ENCODE results near the gene NQO2.
"Not testable (repeated sequence)": the region's sequence is repeated elsewhere in the genome, so short reads cannot be mapped to it uniquely, and the experiment has no call there.

NQO2 gene

DNA sequence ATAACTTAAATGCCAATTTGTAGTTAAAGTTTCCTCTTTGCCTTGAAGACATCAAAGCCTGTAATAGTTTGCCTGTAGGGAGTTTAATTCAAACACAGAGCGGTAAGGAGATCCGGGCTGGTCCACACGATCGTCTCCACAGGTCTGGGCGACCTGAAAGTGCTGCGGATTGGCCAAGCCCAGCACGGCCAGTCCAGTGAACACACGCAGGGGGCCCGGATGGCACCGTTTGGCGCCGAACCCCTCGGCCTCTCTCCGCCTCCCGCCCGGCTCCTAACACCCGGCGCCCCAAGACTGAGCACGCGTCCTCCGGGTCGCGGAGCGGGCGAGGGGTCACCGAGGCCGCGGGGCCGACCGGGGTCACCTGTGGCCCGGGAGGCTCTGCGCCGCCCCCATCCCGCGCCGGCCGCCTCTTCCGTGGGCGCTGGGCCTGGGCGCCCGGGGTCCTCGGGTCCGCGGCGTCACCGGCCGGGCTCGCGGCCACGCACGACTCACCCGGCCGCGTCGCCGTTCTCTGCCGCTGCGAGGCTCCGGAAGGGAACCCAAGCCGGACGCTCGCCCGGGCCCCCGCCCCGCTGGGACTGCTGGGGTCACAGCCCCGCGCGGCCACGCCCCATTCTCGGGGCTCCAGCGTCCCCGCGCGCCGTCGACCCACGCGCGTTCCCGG, 28.8 kb upstream of the NQO2 start:
- no peaks in the 10 kb centered on the region for H3K36me3 ChIP-seq (ENCODE audit: insufficient read depth, low read length)
- H3K27ac ChIP-seq (ENCODE audit: low read length) = no peak overlapping the region
- DNase-seq (no peak), ATAC-seq (ENCODE audit: insufficient read depth, low read depth) (no peak)
- H3K4me3 ChIP-seq (ENCODE audit: low read depth in 1 of 2, low read length in 2 of 2) = no peak overlapping the region
- no peak overlapping the region for H2AFZ ChIP-seq (ENCODE audit: low read depth, low read length)
- H3K27me3 ChIP-seq (ENCODE audit: insufficient read depth, low read length, poor library complexity) = peaks cover 23% of the 10 kb centered on the region
- no peak overlapping the region for H3K9ac ChIP-seq (ENCODE audit: low read depth, low read length)
- TF ChIP-seq, protein P1, sequence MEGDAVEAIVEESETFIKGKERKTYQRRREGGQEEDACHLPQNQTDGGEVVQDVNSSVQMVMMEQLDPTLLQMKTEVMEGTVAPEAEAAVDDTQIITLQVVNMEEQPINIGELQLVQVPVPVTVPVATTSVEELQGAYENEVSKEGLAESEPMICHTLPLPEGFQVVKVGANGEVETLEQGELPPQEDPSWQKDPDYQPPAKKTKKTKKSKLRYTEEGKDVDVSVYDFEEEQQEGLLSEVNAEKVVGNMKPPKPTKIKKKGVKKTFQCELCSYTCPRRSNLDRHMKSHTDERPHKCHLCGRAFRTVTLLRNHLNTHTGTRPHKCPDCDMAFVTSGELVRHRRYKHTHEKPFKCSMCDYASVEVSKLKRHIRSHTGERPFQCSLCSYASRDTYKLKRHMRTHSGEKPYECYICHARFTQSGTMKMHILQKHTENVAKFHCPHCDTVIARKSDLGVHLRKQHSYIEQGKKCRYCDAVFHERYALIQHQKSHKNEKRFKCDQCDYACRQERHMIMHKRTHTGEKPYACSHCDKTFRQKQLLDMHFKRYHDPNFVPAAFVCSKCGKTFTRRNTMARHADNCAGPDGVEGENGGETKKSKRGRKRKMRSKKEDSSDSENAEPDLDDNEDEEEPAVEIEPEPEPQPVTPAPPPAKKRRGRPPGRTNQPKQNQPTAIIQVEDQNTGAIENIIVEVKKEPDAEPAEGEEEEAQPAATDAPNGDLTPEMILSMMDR (IDR thresholded peaks at IDR 0.05; ENCODE audit: borderline replicate concordance, extremely low read depth, low read length, poor library complexity, severe bottlenecking) = no peak
- TF ChIP-seq EZH2 (IDR thresholded peaks at IDR 0.05; ENCODE audit: borderline replicate concordance, low read depth, low read length, severe bottlenecking) = no peak
- H3K9me3 ChIP-seq (ENCODE audit: insufficient read depth, low read length, severe bottlenecking) = no peaks in the 10 kb centered on the region
- H4K20me1 ChIP-seq (ENCODE audit: insufficient read depth, low read length) = no peaks in the 10 kb centered on the region
- H3K4me1 ChIP-seq (ENCODE audit: insufficient read depth, low read length) = peaks cover 3% of the 10 kb centered on the region; the same call in 1 of the 2 replicates
- no peak overlapping the region for H3K4me2 ChIP-seq (ENCODE audit: insufficient read depth, low read length)
- no peaks in the 10 kb centered on the region for H3K79me2 ChIP-seq (ENCODE audit: insufficient read depth, low read length)

DNA sequence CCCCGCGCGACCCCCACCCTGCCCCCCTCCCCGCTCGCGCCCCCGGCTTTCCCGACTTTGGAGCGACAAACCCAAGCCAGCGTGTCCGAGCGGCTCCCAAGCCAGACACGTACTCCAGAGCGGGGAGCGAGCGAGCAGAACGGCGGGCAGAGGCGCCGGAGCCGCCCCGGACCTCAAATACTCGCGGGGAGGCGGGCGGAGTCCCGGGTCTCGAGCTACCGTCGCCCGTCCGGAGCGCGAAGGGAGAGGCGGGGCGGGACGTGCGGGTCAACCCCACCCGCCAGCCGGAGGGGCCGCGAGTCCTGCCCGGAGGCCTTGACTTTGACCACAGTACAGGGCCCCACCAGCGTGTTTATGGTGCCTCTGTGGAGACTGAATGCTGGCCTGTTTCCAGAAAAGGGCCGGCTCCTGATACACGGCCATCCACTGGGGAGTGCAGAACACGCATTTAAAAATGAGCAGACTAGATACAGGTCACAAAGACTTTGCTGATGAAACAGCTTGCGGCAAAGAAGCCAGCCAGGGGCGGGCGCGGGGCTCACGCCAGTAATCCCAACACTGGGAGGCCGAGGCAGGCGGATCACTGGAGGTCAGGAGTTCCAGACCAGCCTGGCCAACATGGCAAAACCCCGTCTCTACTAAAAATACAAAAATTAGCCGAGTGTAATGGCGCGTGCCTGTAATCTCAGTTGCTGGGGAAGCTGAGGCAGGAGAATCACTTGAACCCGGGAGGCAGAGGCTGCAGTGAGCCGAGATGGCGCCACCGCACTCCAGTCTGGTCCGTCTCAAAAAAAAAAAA, 28.1 kb upstream of the NQO2 start, which contains the start of gene SERPINB6:
SERPINB6 (minus strand) TSS at position 148 of the 799 bp plus-strand sequence. CDS start 12,235 bp downstream, outside the sequence.
- no peak within 1 kb of the TSS for H3K9ac ChIP-seq (ENCODE audit: low read depth, low read length)
- TF ChIP-seq EZH2 (IDR thresholded peaks at IDR 0.05; ENCODE audit: borderline replicate concordance, low read depth, low read length, severe bottlenecking) = no peak
- TF ChIP-seq, protein P1 (IDR thresholded peaks at IDR 0.05; ENCODE audit: borderline replicate concordance, extremely low read depth, low read length, poor library complexity, severe bottlenecking) = no peak
- no peak within 1 kb of the TSS for H2AFZ ChIP-seq (ENCODE audit: low read depth, low read length)
- H4K20me1 ChIP-seq (ENCODE audit: insufficient read depth, low read length) = no peaks in the 10 kb centered on the region
- H3K4me1 ChIP-seq (ENCODE audit: insufficient read depth, low read length) = peaks cover 3% of the 10 kb centered on the region; the same call in 1 of the 2 replicates
- no peaks in the 10 kb centered on the region for H3K36me3 ChIP-seq (ENCODE audit: insufficient read depth, low read length)
- ATAC-seq (ENCODE audit: insufficient read depth, low read depth) (no peak), DNase-seq (no peak)
- H3K27me3 ChIP-seq (ENCODE audit: insufficient read depth, low read length, poor library complexity) = peaks cover 17% of the 10 kb centered on the region
- H3K4me2 ChIP-seq (ENCODE audit: insufficient read depth, low read length) = no peak within 1 kb of the TSS
- no peaks in the 10 kb centered on the region for H3K9me3 ChIP-seq (ENCODE audit: insufficient read depth, low read length, severe bottlenecking)
- no peak within 1 kb of the TSS for H3K4me3 ChIP-seq (ENCODE audit: low read depth in 1 of 2, low read length in 2 of 2)
- H3K27ac ChIP-seq (ENCODE audit: low read length) = no peak within 1 kb of the TSS
- no peaks in the 10 kb centered on the region for H3K79me2 ChIP-seq (ENCODE audit: insufficient read depth, low read length)

DNA sequence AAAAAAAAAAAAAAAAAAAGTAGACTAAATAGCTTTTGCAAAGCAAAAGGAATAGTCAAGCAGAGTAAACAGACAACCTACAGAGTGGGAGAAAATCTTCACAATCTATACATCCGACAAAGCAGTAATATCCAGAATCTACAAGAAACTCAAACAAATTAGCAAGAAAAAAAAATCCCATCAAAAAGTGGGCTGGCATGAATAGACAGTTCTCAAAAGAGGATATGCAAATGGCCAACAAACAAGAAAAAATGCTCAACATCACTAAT, 27.5 kb upstream of the NQO2 start:
- H3K36me3 ChIP-seq (ENCODE audit: insufficient read depth, low read length); H3K4me2 ChIP-seq (ENCODE audit: insufficient read depth, low read length); H3K9ac ChIP-seq (ENCODE audit: low read depth, low read length); H3K4me3 ChIP-seq (ENCODE audit: low read depth in 1 of 2, low read length in 2 of 2); ATAC-seq (ENCODE audit: insufficient read depth, low read depth); H3K27ac ChIP-seq (ENCODE audit: low read length); H3K4me1 ChIP-seq (ENCODE audit: insufficient read depth, low read length); H2AFZ ChIP-seq (ENCODE audit: low read depth, low read length); H3K9me3 ChIP-seq (ENCODE audit: insufficient read depth, low read length, severe bottlenecking); H4K20me1 ChIP-seq (ENCODE audit: insufficient read depth, low read length); DNase-seq; H3K79me2 ChIP-seq (ENCODE audit: insufficient read depth, low read length): not testable (repeated sequence)
- H3K27me3 ChIP-seq (ENCODE audit: insufficient read depth, low read length, poor library complexity) = peaks cover 13% of the 10 kb centered on the region

DNA sequence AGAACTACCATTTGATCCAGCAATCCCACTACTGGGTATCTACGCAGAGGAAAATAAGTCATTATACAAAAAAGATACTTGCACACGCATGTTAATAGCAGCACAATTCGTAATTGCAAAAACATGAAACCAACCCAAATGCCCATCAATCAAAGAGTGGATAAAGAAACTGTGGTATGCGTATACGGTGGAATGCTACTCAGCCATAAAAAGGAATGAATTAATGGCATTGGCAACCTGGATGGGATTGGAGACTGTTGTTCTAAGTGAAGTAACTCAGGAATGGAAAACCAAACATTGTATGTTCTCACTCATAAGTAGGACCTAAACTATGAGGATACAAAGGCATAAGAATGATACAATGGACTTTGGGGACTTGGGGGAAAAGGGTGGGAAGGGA, 27.0 kb upstream of the NQO2 start:
- H3K9ac ChIP-seq (ENCODE audit: low read depth, low read length); H4K20me1 ChIP-seq (ENCODE audit: insufficient read depth, low read length); H3K4me3 ChIP-seq (ENCODE audit: low read depth in 1 of 2, low read length in 2 of 2); H3K79me2 ChIP-seq (ENCODE audit: insufficient read depth, low read length); H3K4me2 ChIP-seq (ENCODE audit: insufficient read depth, low read length); H3K27ac ChIP-seq (ENCODE audit: low read length); ATAC-seq (ENCODE audit: insufficient read depth, low read depth); H3K9me3 ChIP-seq (ENCODE audit: insufficient read depth, low read length, severe bottlenecking); DNase-seq; H3K36me3 ChIP-seq (ENCODE audit: insufficient read depth, low read length); H2AFZ ChIP-seq (ENCODE audit: low read depth, low read length); H3K4me1 ChIP-seq (ENCODE audit: insufficient read depth, low read length): not testable (repeated sequence)
- H3K27me3 ChIP-seq (ENCODE audit: insufficient read depth, low read length, poor library complexity) = peaks cover 14% of the 10 kb centered on the region

DNA sequence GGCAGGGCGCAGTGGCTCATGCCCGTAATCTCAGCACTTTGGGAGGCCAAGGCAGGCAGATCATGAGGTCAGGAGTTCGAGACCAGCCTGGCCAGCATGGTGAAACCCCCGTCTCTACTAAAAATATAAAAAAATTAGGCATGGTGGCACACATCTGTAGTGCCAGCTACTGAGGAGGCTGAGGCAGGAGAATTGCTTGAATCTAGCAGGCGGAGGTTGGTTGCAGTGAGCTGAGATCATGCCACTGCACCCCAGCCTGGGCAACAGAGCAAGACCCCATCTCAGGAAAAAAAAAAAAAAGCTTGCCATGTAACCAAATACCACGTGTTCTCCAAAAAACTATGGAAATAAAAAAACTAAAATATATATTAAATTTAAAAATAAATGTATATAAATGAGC, 26.5 kb upstream of the NQO2 start:
- H3K36me3 ChIP-seq (ENCODE audit: insufficient read depth, low read length); H3K9ac ChIP-seq (ENCODE audit: low read depth, low read length); ATAC-seq (ENCODE audit: insufficient read depth, low read depth); DNase-seq; H2AFZ ChIP-seq (ENCODE audit: low read depth, low read length); H3K27ac ChIP-seq (ENCODE audit: low read length); H4K20me1 ChIP-seq (ENCODE audit: insufficient read depth, low read length); H3K9me3 ChIP-seq (ENCODE audit: insufficient read depth, low read length, severe bottlenecking); H3K4me3 ChIP-seq (ENCODE audit: low read depth in 1 of 2, low read length in 2 of 2); H3K79me2 ChIP-seq (ENCODE audit: insufficient read depth, low read length); H3K4me1 ChIP-seq (ENCODE audit: insufficient read depth, low read length); H3K4me2 ChIP-seq (ENCODE audit: insufficient read depth, low read length): not testable (repeated sequence)
- peaks cover 16% of the 10 kb centered on the region for H3K27me3 ChIP-seq (ENCODE audit: insufficient read depth, low read length, poor library complexity)

Data from DND-41 (cell line).